ENCODE data around the gene DGKZ. TPM values are rescaled to one million over a fixed set of nuclear protein-coding genes. Genes with fewer than 3 reads are reported as not detected.
A peak's percentile ranks its signal among the peaks of the same experiment; 100 is the strongest.

DGKZ gene
- total and polyA plus RNA-seq, 2 of the 13 experiments (the other 11 are each of a cell fraction or from before 2014, with no cell fraction given) = 15.8 to 20.7 TPM

DNA sequence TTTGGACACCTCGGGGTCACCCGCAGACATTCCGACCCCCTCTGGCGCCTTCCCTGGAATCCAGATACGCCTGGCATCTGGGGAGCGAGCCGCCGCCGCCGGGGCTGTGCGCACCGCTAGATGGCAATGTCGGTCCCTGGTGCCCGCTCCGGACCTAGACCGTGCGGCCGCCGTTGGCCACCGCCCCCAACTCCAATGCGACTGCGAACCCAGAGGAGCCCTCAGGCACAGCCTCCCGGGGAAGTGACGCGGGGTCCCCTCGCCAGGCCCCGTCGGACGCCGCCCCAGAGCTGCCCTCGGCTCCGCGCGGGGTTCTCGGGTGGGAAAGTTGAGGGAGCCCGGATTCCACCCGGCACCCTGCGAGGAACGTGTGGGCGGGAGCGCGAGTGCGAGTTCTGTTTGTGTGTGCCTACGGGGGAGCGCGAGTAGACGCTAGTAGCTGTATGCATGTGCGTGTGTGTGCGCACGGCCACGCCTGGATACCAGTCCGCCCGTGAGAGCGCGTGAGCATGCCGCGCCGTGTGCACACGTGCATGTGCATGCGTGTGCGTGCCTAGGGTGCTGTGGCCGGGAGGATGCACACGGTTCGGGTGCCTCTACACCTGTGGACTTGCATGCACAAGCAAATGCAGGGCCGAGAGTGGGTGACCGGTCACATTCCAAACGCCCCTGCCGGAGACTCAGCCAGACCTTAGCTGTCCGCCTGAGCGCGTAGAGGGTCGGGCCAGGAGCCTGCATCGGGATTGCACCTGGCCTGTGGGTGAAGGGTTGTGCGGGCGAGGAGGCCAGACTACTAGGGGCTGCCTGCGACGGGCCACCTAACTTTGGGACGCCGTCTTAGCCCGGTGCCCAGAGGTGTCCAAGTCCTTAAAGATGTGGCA lies 42.4 kb downstream of the DGKZ start (continued):
- TF ChIP-seq ZNF713 (CRISPR knock-in tag; IDR thresholded peaks at IDR 0.05) (no peak), ZIK1 (CRISPR knock-in tag; IDR thresholded peaks at IDR 0.05; ENCODE audit: borderline replicate concordance, low read depth) (no peak), ZSCAN21 (CRISPR knock-in tag; IDR thresholded peaks at IDR 0.05; ENCODE audit: borderline replicate concordance) (0 out of 2 replicates have a peak, but pooled peaks have one; percentile 41), MTA1 (CRISPR knock-in tag; IDR thresholded peaks at IDR 0.05; ENCODE audit: borderline replicate concordance) (no peak), ETV6 (CRISPR knock-in tag; conservative IDR thresholded peaks at IDR 0.05) (no peak), PHF21A (CRISPR knock-in tag; IDR thresholded peaks at IDR 0.05) (peak; percentile 80), ZNF253 (CRISPR knock-in tag; IDR thresholded peaks at IDR 0.05; ENCODE audit: borderline replicate concordance) (no peak), MAFK (conservative IDR thresholded peaks at IDR 0.05 in 1 of 2, IDR thresholded peaks at IDR 0.05 in 1 of 2; ENCODE audit: low read length in 2 of 2) (no peak), ZNF644 (CRISPR knock-in tag; IDR thresholded peaks at IDR 0.05; ENCODE audit: low read depth) (no peak), GABPB1 (CRISPR knock-in tag; IDR thresholded peaks at IDR 0.05) (peak; percentile 57; the same call in 1 of the 2 replicates), HNRNPUL1 (IDR thresholded peaks at IDR 0.05; ENCODE audit: low read depth, low read length) (no peak), ZBTB21 (CRISPR knock-in tag; IDR thresholded peaks at IDR 0.05) (no peak), ZNF143 (CRISPR knock-in tag; IDR thresholded peaks at IDR 0.05) (no peak), FIP1L1 (IDR thresholded peaks at IDR 0.05; ENCODE audit: borderline replicate concordance, insufficient read depth, low read depth, low read length) (no peak), ZNF367 (CRISPR knock-in tag; IDR thresholded peaks at IDR 0.05; ENCODE audit: borderline replicate concordance) (no peak)
- TF ChIP-seq, protein P1, sequence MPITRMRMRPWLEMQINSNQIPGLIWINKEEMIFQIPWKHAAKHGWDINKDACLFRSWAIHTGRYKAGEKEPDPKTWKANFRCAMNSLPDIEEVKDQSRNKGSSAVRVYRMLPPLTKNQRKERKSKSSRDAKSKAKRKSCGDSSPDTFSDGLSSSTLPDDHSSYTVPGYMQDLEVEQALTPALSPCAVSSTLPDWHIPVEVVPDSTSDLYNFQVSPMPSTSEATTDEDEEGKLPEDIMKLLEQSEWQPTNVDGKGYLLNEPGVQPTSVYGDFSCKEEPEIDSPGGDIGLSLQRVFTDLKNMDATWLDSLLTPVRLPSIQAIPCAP (CRISPR knock-in tag; IDR thresholded peaks at IDR 0.05; ENCODE audit: low read depth) = no peak
- TF ChIP-seq, protein P2, sequence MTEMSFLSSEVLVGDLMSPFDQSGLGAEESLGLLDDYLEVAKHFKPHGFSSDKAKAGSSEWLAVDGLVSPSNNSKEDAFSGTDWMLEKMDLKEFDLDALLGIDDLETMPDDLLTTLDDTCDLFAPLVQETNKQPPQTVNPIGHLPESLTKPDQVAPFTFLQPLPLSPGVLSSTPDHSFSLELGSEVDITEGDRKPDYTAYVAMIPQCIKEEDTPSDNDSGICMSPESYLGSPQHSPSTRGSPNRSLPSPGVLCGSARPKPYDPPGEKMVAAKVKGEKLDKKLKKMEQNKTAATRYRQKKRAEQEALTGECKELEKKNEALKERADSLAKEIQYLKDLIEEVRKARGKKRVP (CRISPR knock-in tag; IDR thresholded peaks at IDR 0.05) = no peak
- TF ChIP-seq, protein P3, sequence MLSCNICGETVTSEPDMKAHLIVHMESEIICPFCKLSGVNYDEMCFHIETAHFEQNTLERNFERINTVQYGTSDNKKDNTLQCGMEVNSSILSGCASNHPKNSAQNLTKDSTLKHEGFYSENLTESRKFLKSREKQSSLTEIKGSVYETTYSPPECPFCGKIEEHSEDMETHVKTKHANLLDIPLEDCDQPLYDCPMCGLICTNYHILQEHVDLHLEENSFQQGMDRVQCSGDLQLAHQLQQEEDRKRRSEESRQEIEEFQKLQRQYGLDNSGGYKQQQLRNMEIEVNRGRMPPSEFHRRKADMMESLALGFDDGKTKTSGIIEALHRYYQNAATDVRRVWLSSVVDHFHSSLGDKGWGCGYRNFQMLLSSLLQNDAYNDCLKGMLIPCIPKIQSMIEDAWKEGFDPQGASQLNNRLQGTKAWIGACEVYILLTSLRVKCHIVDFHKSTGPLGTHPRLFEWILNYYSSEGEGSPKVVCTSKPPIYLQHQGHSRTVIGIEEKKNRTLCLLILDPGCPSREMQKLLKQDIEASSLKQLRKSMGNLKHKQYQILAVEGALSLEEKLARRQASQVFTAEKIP (CRISPR knock-in tag; IDR thresholded peaks at IDR 0.05; ENCODE audit: borderline replicate concordance) = no peak
- TF ChIP-seq, protein P4, sequence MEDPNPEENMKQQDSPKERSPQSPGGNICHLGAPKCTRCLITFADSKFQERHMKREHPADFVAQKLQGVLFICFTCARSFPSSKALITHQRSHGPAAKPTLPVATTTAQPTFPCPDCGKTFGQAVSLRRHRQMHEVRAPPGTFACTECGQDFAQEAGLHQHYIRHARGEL (CRISPR knock-in tag; IDR thresholded peaks at IDR 0.05) = 0 out of 2 replicates have a peak, but pooled peaks have one; percentile 20
- TF ChIP-seq, protein P5, sequence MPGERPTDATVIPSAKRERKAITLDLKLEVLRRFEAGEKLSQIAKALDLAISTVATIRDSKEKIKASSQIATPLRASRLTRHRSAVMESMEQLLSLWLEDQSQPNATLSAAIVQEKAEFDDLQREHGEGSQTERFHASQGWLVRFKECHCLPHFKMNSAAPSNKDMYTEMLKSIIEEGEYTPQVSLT (CRISPR knock-in tag; IDR thresholded peaks at IDR 0.05; ENCODE audit: borderline replicate concordance, low read depth) = no peak
- TF ChIP-seq, protein P6, sequence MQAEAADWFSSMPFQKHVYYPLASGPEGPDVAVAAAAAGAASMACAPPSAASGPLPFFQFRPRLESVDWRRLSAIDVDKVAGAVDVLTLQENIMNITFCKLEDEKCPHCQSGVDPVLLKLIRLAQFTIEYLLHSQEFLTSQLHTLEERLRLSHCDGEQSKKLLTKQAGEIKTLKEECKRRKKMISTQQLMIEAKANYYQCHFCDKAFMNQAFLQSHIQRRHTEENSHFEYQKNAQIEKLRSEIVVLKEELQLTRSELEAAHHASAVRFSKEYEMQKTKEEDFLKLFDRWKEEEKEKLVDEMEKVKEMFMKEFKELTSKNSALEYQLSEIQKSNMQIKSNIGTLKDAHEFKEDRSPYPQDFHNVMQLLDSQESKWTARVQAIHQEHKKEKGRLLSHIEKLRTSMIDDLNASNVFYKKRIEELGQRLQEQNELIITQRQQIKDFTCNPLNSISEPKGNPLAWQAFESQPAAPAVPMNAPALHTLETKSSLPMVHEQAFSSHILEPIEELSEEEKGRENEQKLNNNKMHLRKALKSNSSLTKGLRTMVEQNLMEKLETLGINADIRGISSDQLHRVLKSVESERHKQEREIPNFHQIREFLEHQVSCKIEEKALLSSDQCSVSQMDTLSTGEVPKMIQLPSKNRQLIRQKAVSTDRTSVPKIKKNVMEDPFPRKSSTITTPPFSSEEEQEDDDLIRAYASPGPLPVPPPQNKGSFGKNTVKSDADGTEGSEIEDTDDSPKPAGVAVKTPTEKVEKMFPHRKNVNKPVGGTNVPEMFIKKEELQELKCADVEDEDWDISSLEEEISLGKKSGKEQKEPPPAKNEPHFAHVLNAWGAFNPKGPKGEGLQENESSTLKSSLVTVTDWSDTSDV (CRISPR knock-in tag; IDR thresholded peaks at IDR 0.05) = peak; percentile 43; the same call in 1 of the 2 replicates

Measured in HepG2 (cell line).